Measurements from ENCODE around the gene XPNPEP1.

Gene XPNPEP1

DNA sequence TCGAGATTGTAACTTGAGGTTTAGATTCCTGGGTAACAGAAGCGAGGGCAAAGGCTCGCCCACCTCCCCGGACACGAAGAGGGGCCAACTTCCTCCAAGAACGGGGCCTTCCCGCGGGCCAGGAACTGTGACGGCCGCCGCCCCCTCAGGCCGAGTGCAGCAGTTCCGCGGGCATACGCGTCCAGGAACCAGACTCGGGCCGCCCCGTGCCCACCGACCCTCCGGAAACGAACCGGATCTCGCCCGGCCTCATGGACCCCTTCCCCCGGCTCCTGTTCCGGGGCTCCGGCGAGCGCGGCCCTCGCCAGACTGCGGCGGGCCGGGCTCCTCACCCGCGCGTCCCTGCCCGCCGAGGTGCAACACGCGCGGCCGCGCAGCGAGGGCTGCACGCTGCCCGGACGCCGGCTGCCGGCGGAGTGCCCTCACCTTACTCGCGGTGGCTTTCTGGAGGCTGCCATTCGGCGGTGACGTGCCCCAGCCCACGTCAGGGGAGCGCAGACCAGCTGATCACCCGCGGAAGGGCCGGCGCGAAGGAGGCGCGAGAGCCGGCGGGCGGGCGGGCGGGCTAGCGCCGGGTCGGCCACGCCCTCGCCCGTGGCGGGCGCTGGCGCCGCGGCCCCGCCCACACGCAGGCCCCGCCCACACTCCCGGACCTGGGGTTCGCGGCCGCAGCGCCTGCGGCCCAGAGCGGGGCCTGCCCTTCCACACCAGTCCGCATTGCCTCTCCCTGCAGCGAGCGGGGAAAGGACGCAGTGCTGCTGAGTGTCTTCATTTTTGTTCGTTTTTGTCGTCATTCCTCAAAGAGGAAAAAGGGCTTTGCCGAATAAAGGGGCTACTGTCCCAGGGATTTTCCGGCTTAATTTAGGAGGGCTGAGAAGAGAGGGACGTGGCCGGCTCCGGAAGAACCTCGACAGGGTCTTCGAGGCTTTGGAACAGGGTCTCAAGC is at the start of gene XPNPEP1:
Gene XPNPEP1, minus strand, starts transcription at position 536 of the 946 bp plus-strand sequence. Its CDS starts 78 bp downstream, at position 458.
- DNase-seq (ENCODE audit: low spot score) = peak; percentile 85

DNA sequence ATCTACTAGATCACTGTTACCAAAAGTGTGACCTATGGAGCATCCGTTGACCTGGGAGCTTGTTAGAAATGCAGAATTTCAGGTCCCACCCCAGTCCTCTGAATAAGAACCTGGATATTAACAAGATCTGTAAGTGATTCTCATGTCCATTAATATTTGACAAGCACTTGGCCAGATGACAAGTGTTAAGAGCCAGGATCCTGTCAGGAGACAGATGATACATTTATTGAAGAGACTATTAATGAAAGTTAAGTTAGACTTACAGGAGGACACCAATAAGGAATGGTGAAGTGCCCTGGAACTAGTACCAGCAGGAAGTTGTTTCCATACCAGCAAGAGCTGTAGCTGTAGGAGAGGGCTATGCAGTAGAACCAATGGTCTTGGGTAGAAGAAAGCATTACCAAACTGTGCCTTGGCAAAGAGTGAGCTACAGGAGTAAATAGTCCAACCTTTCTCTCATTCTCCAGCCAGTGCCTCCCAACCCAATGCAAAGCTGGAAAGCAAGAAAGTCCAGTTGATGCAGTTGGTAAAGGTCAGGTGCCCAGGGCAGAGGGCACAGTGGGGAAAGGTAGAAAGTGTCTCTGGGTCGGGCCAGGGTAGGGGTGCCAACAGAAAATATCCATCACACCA is 49.2 kb upstream of the XPNPEP1 start:
- no peak for DNase-seq (ENCODE audit: low spot score)

DNA sequence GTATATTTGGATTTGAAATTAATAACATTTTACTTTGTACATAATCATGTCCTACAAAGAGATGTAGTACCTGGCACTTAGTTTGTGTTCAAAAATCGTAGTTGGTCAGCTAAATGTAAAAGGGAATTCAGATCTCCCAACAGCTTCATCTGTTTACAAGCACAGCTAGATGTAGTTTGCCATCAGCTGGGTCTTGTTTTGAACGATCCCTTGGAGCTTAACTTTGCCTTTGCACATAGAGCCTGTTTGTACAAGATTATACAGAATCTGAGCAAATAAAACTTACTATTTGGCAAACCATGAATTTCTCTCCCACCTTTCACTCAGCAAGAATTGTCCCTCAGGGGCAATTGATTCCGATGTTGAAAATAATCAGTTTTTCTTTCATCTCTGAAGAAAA is 48.3 kb upstream of the XPNPEP1 start:
- DNase-seq (ENCODE audit: low spot score) = no peak

DNA sequence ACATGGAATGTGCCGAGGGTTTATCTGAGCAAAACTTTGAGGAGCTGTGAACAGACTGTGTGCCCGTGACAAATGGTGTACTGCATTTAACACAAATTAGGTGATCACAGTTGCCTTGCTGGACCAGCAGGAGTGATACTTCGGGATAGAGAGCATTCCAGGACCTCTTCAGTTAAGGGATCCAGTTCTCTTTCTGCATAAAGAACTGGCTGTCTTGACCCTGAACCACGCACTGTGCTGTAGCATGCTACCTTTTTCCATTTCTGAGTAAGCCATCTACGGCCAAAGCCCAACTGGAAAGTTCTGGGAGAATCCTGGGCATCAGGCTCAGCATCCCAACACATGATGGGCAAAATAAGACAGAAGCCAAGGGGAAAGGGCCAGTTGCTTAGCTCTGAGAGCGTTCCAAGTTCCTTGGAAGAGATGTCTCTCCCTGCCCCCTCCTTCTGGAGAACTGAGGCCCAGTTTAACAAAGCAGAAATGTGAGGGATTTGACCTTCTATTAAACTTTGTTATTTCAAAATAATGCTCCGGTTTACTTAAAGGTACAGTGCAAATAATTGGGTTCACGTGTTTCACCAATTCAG is 46.5 kb upstream of the XPNPEP1 start:
- no peak for DNase-seq (ENCODE audit: low spot score)

DNA sequence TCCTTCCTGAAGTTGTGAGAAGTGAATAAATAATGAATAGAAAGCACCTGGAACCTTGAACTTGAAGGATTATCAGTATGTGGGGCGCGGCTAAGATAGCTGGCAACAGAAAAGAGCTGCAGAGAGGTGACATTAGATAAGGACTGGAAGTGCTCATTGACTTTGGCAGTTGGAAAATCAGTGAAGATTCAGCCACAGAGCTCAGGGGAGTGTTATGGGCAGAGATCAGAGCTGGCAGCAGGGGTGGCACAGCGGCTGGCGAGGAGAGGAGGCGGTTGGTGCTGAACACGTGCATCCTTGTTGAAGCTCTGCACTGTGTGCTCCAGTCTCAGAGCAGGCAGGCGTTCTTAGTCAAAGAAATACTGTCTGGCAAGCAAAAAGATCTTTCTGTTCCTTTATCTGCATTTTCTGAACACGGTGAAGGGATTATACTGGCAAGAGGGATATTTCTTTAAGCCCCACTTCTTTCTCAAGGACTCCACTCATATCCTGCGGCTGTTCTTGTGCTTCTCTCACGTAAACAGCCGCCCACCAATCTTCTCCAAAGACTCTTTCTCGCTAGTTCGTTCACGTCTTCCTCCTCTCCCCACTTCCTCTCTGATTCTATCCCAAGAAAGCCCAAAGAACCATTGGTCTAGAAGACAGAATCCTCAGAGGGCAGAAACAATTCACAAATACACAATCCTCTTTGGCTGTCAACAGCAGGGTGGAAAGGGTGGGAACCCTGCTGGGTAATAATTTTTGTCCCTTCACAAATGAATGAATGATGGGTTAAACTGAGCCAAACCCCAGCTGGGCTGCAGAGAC is 45.8 kb upstream of the XPNPEP1 start:
- DNase-seq (ENCODE audit: low spot score) = no peak

DNA sequence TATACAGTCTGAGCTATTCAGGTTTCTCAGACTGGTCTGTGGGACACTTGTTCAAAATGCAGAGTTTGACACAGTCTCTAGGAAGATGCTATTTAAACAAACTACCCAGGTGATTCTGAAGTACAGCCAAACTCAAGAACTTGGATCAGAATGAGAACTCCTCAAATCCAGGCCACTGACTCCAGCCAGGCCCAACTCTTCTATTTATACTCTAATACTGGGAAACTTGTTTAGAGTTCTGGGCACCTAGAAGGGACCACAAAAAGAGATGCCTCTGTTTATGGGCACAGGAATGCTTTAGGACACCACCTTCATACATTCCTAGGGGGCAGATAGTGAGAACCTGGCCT is 44.4 kb upstream of the XPNPEP1 start:
- no peak for DNase-seq (ENCODE audit: low spot score)

DNA sequence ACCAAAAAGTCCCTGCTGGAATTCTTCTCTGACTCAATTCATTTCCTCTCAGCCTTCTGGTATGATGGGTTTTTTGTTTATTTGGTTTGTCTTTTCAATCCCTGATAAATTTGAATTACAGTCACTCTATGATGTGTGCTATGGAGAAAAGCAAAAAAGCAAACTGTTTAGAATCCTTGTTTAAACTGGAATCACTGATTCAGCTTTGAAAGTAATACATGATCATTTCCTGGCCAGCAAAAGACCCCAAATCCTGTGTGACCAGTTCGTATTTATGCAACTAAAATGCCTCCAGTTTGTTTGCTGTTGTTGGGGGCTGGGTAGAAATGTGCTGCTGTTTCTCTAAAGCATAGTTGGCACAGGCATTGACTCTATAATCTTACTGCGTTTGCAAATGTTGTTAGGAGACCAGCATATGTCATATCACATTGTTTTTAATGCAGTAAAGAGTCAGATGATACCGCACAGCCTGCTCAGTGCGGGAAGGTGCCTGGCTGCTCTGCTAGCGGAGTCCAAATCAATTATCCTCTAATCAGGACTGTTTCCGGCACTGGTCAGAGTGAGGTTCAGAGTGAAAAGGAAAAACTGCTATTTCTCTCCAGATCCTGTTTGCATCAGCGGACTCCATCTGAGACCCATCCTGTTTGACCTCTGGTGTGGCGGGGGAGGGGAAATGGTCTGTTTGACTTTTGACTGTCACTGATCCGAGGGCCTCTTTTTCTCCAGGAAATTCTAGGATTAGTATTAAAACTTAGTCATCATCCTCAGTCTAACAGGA is 43.8 kb upstream of the XPNPEP1 start:
- DNase-seq (ENCODE audit: low spot score) = no peak

DNA sequence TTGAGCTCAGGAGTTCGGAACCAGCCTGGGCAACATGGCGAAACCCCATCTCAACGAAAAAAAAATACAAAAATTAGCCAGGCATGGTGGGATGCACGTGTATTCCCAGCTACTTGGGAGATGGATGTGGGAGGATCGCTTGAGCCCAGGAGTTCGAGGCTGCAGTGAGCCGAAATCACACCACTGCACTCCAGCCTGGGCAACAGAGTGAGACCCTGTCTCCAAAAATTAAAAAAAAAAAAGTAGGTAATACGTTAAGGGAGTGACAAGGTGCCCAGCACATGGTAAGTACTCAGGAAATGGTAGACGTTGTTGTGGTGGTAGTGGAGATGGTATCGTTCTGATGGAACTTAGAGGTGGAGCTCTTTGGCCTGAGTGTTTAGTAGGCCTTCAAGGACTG is 41.0 kb upstream of the XPNPEP1 start:
- no peak for DNase-seq (ENCODE audit: low spot score)

DNA sequence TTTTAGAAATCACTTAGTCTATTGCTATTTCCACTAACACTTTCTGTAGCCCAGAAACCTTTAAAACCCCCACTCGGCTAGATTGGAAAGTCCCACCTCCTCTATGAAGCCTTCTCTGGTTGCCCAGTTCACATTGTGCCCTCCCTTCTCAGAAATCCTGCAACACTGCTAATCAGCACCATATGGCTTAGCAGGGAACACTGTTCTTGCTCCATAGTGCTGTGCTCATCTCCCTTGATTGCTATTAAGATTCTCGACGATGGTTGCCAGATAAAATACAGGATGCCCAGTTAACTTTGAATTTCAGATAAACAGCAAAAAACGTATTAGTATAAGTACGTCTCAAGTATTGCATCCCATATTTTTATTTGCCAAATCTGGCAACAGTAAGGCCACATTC is 40.1 kb upstream of the XPNPEP1 start:
- DNase-seq (ENCODE audit: low spot score) = no peak

DNA sequence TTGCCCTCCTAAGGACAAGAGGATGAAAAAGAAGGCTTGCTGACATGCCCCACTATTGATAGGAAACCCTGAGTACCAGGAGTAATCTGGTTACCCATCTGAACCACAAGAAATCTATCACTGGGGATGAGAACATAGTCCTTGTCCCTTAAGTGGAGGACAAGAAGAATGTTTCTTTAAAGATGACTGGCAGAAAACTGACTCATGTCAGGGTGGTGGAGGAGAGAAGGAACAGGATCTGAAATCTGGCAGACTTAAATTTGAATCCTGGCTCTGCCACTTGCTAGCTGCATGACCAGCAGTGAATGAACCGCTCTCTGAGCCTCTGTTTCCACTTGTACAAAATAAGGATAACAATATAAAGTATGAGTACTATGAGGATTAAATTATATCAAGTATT is 38.9 kb upstream of the XPNPEP1 start:
- DNase-seq (ENCODE audit: low spot score) = no peak

DNA sequence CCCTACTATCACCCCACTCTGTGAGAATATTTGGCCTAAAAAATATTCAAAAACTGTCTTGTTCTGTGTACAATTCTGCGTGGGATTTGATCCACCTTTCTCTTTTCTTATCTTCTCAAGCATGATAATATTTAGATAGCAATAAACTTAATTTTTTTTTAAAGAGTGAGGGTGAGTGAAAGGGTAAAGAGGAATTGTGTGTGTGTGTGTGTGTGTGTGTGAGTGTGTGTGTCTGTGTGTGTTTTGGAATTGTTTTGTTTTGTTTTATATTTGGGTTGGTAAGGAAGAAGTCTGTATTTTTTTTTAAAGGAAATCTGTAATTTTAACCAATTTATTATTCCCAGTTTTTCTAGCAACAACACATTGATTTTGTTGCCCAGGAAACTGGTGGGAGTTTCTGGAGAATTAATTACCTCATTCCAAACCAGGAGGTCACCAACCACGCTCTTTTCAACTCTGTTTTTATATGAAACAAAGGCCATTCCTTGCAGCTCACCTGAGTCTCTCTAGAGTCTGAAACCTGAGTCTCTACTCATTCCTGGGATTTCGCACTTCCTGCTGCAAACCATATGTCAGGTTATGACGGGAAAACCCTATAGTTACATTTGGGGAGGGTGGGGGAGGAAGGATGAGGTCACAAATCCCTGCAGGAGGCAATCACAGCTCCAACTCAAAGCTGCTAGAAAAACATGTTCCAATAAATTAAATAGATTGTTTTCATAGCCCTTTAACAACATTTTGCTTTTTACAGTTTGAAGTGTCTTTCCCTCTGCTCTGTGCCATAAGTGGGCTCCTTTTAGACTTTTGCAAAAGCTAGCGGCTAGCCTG is 38.1 kb upstream of the XPNPEP1 start:
- DNase-seq (ENCODE audit: low spot score) = no peak

DNA sequence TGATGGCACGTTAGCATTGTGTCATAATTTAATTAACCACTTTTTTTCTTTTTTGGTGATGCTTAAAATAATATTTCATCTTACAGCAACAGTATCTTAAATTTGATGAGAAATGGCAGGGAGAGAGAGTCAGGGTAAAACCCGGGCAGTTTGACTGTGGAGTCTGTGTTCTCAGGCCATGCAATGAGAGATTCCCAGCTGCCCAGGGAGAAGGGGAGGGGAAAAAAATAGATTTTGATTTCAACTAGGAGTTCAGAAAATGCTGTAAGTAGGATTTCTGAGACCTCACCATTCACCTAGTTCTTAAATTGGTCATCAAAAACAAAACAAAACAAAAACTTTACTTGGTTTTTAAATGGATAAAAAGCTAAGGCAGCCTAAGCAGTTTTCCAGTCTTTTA is 37.4 kb upstream of the XPNPEP1 start:
- DNase-seq (ENCODE audit: low spot score) = no peak

DNA sequence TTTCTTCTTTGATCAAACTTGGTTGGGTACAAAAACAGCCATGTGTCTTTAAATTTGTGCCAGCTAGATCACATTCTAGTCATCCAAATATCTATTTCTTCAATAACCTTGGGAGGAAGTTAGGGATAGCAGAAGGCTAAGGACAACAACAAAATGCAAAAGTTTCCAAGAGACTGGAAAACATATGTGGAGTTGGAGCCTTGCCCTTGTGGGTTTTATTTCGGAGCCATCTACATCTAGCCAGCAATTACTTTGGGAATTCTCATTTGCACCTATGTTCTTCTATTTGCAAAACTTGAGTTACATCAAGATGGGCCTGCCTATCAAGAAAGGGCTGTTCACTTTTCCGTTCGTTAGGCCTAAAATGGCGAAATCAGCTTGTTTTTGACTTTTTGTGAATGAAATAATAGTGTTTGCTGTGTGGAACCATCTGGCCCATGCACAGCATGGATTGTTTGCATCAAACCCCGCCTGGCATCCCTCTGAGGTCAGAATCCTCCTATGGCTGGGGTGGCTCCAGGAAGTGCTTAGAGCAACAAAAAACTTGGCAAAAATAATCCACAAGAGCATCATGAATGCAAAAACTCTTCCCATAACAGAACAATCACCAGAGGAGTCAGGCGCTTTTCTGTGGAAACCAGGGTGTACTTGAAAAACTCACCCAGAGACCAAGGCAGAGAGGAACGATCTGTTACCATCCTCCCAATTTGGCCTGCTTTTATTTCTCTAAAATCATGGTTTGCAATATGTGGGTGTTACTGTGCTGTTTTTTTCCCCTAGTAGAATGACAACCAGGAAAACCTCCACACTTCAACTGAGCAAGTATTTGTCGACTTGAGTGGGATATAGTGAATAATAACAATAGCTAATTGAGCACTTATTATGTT is 36.2 kb upstream of the XPNPEP1 start:
- no peak for DNase-seq (ENCODE audit: low spot score)

DNA sequence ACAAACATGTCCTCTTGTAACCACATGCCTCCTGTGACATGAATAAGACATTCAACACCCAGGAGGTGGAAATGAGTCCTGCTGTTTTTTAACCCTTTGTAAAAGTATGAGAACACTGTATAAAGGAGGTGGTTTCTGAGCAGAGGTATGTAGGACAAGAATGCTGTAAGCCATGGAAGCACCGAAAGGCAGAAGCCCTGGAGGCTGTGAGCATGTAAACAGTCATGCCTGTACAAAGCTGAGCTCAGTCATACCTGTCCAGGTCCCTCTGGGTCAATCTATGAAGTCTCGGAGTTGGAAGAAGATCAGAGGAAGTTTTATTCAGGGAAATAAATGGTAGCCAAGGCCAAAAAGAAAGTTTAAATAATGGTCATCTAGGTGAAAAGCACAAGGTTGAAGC is 34.7 kb upstream of the XPNPEP1 start:
- DNase-seq (ENCODE audit: low spot score) = no peak

DNA sequence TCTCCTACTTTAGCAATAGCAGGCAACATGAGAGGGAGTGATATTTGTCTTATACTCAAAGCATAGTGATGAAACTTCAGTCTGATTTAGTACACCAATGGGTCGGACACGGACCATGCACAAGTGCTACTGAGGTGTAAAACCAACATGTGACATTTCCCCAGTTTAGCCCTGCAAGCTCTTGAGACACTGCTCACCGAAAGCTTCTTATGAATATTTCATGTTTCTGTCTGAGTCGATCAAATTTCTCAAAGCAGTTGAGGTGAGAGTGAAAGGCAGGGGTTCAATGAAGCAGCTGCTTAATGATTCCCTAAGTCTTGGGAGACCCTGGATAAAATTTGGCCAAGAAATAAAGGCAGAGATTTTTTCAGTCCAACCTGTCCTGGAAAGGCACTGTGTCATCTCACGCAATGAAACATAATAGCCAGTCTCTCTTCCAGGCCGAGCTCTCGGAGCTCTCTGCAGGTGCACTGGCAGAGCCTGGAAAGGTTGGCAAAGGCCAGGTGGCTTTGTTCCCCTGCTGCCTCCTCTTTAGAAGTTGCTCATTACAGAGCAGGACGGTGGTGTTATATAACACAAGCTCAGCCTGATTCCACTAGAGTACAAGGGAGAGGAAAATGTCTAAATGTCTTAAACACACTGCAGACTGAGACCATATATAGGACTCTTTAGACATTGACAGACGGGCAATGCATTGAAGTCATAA is 33.9 kb upstream of the XPNPEP1 start:
- no peak for DNase-seq (ENCODE audit: low spot score)

DNA sequence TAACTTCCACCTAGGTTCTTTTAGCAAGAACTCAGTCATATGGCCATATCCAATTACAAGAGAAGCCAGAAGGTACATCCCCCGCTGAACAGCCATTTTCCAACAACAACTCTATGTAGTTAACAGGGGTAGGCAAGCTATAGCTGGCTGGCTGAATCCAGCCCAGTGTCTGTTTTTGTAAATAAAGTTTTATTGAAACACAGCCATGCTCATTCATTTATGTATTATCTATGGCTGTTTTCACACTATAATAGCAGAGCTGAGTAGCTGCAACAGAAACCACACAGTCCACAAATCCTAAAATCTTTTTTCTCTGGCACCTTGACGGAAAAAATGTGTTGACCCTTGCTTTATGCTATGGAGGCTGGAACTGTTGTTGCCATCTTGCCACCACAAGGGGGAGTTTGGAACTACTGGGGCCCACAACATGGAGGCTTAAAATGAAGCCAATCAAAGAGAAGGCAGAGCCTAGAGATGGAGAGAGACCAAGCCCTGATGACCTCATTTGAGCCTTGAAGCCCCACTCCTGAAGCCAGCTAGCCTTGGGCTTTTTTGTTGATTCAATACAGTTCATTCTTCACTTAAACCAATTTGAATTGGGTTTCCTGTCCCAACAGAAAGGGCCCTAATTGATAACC is 33.3 kb upstream of the XPNPEP1 start:
- DNase-seq (ENCODE audit: low spot score) = peak; percentile 49

DNA sequence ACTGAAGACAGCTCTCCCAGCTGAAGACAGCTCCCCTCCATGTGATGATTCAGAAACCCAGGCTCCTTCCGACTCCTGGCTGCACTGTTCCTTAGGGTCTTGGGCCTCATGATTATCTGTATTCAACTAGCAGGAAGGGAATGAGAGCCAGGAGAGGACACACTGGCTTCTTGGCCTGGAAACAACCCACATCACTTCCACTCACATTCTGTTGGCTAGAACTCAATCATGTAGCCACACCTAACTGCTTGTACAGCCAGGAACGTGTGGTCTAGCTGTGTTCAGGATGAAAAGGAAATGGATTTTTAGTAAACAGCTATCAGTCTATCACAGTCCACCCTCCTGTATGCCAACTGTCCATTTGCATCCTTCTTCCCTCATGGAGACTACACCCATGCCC is 30.5 kb upstream of the XPNPEP1 start:
- DNase-seq (ENCODE audit: low spot score) = no peak

DNA sequence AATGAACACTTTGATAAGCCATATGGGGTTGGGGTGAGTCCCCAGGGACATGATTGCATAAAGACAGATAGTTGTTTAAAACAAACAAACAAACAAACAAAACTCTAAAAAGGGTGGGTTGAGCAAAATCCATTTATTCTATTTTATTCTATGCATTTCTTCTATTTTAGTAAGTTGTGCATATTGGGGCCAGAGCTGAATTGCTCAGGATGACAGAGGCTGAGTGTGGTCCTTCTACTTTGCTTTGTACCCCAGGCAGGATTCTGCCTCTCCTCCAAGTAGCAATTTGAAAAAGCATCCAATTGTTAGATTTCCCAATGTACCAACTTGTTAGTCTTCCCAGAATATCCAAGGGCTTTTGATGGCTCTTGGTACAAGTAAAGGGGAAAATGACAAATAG is 29.2 kb upstream of the XPNPEP1 start:
- no peak for DNase-seq (ENCODE audit: low spot score)

Data from hematopoietic multipotent progenitor cell treated with erythropoietin and hydrocortisone succinate and interleukin-3 and kit ligand, for 17 days (in vitro differentiated cells).